Sigmoid colon (tissue), 7 donors: ENCODE measurements around the gene AK8. TPM values are rescaled to one million over a fixed set of nuclear protein-coding genes. Genes with fewer than 3 reads are reported as not detected.

Experiments used
- DNase-seq: peaks from one replicate; pipeline ENCODE4 v3.0.0-alpha.2; 2019
- H3K27ac ChIP-seq, 4 donors: fragments of 200-600 bp; sonication (generic); one replicate each; pipeline ENCODE4 v1.5.1; 2016 to 2019; ENCODE audit warnings: mild to moderate bottlenecking in 1 of 4
- H3K27me3 ChIP-seq, 3 donors: fragments of 200-600 bp; sonication (generic); one replicate each; pipeline ENCODE4 v1.5.1; 2019; ENCODE audit warnings: mild to moderate bottlenecking in 1 of 3
- H3K36me3 ChIP-seq, 4 donors: fragments of 200-600 bp; sonication (generic); one replicate each; pipeline ENCODE4 v1.5.1; 2016 to 2019
- H3K4me1 ChIP-seq, 4 donors: fragments of 200-600 bp; sonication (generic); one replicate each; pipeline ENCODE4 v1.5.1; 2017 to 2019
- H3K4me3 ChIP-seq, 4 donors: fragments of 200-600 bp; sonication (generic); one replicate each; pipeline ENCODE4 v1.5.1; 2017 to 2019; ENCODE audit warnings: mild to moderate bottlenecking in 2 of 4, moderate library complexity in 1 of 4
- H3K9me3 ChIP-seq, 4 donors: fragments of 200-600 bp in 3 of 4; sonication (generic) in 3 of 4; one replicate each; pipeline versions ENCODE4 v1.5.1 to v1.6.1; 2013 to 2019
- EP300 ChIP-seq, 4 donors: sonication (generic); formaldehyde crosslinking; IDR thresholded peaks; one replicate each; pipeline ENCODE4 v1.6.1; 2017; ENCODE audit warnings: antibody characterized with exemption in 4 of 4
- POLR2A ChIP-seq, 2 donors: fragments of 450-650 bp; IDR thresholded peaks; one replicate each; pipeline ENCODE4 v1.6.1; 2016; ENCODE audit warnings: antibody characterized with exemption in 2 of 2, mild to moderate bottlenecking in 2 of 2, moderate library complexity in 2 of 2
- POLR2AphosphoS5 ChIP-seq, 4 donors: sonication (generic); formaldehyde crosslinking; IDR thresholded peaks; one replicate each; pipeline ENCODE4 v1.6.1; 2017; ENCODE audit warnings: antibody characterized with exemption in 4 of 4
- WGBS, 2 donors: extraction: QIAGEN DNeasy Blood & Tissue Kit; methylation state at CpG; one replicate each; pipeline ENCODE4 v1.1.7; 2013; 5-methylcytosine and 5-hydroxymethylcytosine counted together
- intact Hi-C: fragments of 100-400 bp; cut with DNase I; formaldehyde crosslinking; loops from one replicate; pipeline ENCODE4 v1.15.1; 2023
- polyA plus RNA-seq, 3 donors: library from polyadenylated mRNA; stranded (reverse); fragments of 200-250 nt; gene quantifications; one replicate each; pipeline ENCODE4 v1.2.3, GENCODE V29; 2013
- total RNA-seq, 4 donors: library from RNA; depleted of rRNA; stranded (reverse); fragments of >200 nt; gene quantifications; one replicate each; pipeline ENCODE4 v1.1.0, GENCODE V29; 2016
- TF ChIP-seq, protein P1 (sequence below), 4 experiments: fragments of 450-650 bp in 3 of 4; fragments of 200-600 bp in 1 of 4; IDR thresholded peaks; one replicate each; pipeline ENCODE4 v1.5.1; 2016 to 2019; ENCODE audit warnings: antibody characterized with exemption in 4 of 4, mild to moderate bottlenecking in 3 of 4, moderate library complexity in 2 of 4
- donor health status: healthy with polysubstance abuse.
- donor health status: Bipolar disorder and iron deficiency.
- donor health status: healthy.

Gene AK8
- total and polyA plus RNA-seq, 7 donors: 0.25 to 1.2 (median 0.59) TPM; not detected in 3

- intact Hi-C loops: no loop called here
- 94 to 98% methylated on average over 6 of the region's 6 CpGs for WGBS, 2 donors
- TF ChIP-seq POLR2A (IDR thresholded peaks at IDR 0.05) (no peak), EP300 (IDR thresholded peaks at IDR 0.05) (no peak), POLR2AphosphoS5 (IDR thresholded peaks at IDR 0.05) (no peak)
- TF ChIP-seq, protein P1, sequence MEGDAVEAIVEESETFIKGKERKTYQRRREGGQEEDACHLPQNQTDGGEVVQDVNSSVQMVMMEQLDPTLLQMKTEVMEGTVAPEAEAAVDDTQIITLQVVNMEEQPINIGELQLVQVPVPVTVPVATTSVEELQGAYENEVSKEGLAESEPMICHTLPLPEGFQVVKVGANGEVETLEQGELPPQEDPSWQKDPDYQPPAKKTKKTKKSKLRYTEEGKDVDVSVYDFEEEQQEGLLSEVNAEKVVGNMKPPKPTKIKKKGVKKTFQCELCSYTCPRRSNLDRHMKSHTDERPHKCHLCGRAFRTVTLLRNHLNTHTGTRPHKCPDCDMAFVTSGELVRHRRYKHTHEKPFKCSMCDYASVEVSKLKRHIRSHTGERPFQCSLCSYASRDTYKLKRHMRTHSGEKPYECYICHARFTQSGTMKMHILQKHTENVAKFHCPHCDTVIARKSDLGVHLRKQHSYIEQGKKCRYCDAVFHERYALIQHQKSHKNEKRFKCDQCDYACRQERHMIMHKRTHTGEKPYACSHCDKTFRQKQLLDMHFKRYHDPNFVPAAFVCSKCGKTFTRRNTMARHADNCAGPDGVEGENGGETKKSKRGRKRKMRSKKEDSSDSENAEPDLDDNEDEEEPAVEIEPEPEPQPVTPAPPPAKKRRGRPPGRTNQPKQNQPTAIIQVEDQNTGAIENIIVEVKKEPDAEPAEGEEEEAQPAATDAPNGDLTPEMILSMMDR (IDR thresholded peaks at IDR 0.05): no peak
- no peak for DNase-seq
- H3K27ac ChIP-seq: no peak overlapping the region
- H3K36me3 ChIP-seq: peaks cover 17 to 98% (median 60%) of the 10 kb centered on the region in 4 donors
- no peak overlapping the region for H3K4me3 ChIP-seq
- no peaks in the 10 kb centered on the region for H3K4me1 ChIP-seq
- H3K9me3 ChIP-seq: no peaks in the 10 kb centered on the region
- H3K27me3 ChIP-seq: no peaks in the 10 kb centered on the region
Measured at GRCh38 chr9:132914924-132915323, 36.8 kb upstream of the AK8 start.

DNA sequence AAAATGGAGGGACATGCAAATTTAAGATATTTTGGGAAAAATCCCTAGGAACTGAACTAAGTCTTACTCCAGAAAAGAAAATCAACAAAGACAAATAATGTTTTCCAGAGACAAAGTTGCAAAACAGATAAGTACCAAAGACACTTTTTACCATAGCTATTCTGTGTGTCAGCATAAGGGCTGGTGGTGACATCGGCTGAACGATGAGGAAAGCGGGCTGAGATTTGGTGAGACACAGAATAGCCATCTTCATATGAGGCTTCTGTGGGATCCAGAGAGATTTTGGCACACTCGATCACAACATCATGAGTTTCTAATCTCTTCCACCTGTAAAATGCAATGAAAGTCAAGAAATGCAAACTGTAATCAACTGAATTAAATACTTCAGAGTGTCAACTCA, 34.0 kb upstream of the AK8 start:
- Histone ChIP-seq H3K4me3 (no peak overlapping the region), H3K27ac (no peak overlapping the region), H3K36me3 (peaks cover 25 to 96% (median 48%) of the 10 kb centered on the region in 4 donors), H3K9me3 (no peaks in the 10 kb centered on the region), H3K27me3 (no peaks in the 10 kb centered on the region), H3K4me1 (no peaks in the 10 kb centered on the region)
- no peak for DNase-seq
- intact Hi-C loops: no loop called here
- no peak for TF ChIP-seq EP300 (IDR thresholded peaks at IDR 0.05)
- TF ChIP-seq, protein P1 (IDR thresholded peaks at IDR 0.05): no peak
- TF ChIP-seq POLR2AphosphoS5 (IDR thresholded peaks at IDR 0.05): no peak
- TF ChIP-seq POLR2A (IDR thresholded peaks at IDR 0.05): no peak
- WGBS, 2 donors: 97 to 98% methylated on average over 4 of the region's 4 CpGs

- intact Hi-C loops: no loop called here
- 93 to 97% methylated on average over 6 of the region's 6 CpGs for WGBS, 2 donors
- H3K36me3 ChIP-seq: peaks cover 25 to 94% (median 44%) of the 10 kb centered on the region in 4 donors
Measured at GRCh38 chr9:132910376-132910775, 32.3 kb upstream of the AK8 start.

GRCh38 chr9:132909311-132909710, 31.2 kb upstream of the AK8 start:
- H3K4me1 ChIP-seq: no peaks in the 10 kb centered on the region
- H3K36me3 ChIP-seq: peaks cover 23 to 94% (median 42%) of the 10 kb centered on the region in 4 donors
- no peak for DNase-seq
- no peak for TF ChIP-seq EP300 (IDR thresholded peaks at IDR 0.05)
- TF ChIP-seq POLR2A (IDR thresholded peaks at IDR 0.05): no peak
- TF ChIP-seq, protein P1 (IDR thresholded peaks at IDR 0.05): no peak
- TF ChIP-seq POLR2AphosphoS5 (IDR thresholded peaks at IDR 0.05): no peak
- H3K27ac ChIP-seq: no peak overlapping the region
- intact Hi-C loops: no loop called here
- WGBS, 2 donors: 77 to 89% methylated on average over 2 of the region's 2 CpGs
- no peak overlapping the region for H3K4me3 ChIP-seq
- no peaks in the 10 kb centered on the region for H3K27me3 ChIP-seq
- no peaks in the 10 kb centered on the region for H3K9me3 ChIP-seq

More at GRCh38 chr9:132910376-132910775, 32.3 kb upstream of the AK8 start:
- no peak for DNase-seq
- Histone ChIP-seq H3K4me3 (no peak overlapping the region), H3K27me3 (no peaks in the 10 kb centered on the region), H3K9me3 (no peaks in the 10 kb centered on the region), H3K27ac (no peak overlapping the region), H3K4me1 (no peaks in the 10 kb centered on the region)
- no peak for TF ChIP-seq EP300 (IDR thresholded peaks at IDR 0.05)
- TF ChIP-seq POLR2AphosphoS5 (IDR thresholded peaks at IDR 0.05): no peak

GRCh38 chr9:132908635-132909034, 30.6 kb upstream of the AK8 start:
- no peak for DNase-seq
- Histone ChIP-seq H3K4me3 (no peak overlapping the region), H3K9me3 (no peaks in the 10 kb centered on the region), H3K36me3 (peaks cover 30 to 95% (median 46%) of the 10 kb centered on the region in 4 donors), H3K27me3 (no peaks in the 10 kb centered on the region), H3K4me1 (no peaks in the 10 kb centered on the region), H3K27ac (no peak overlapping the region)
- WGBS, 2 donors: 62 to 72% methylated on average over 7 of the region's 7 CpGs
- TF ChIP-seq POLR2AphosphoS5 (IDR thresholded peaks at IDR 0.05) (no peak), POLR2A (IDR thresholded peaks at IDR 0.05) (no peak), EP300 (IDR thresholded peaks at IDR 0.05) (no peak)
- TF ChIP-seq, protein P1 (IDR thresholded peaks at IDR 0.05): no peak
- intact Hi-C loops: no loop called here
